GM12878 (cell line): ENCODE data around the gene APCS. TPM values are rescaled to one million over a fixed set of nuclear protein-coding genes. Genes with fewer than 3 reads are reported as not detected.

Experiments
- ATAC-seq: fragments of 200-7000 bp; cut with Tn5 transposase; 3 replicates; pipeline ENCODE4 v1.9.1; 2020; ENCODE audit warnings: mild to moderate bottlenecking, moderate library complexity
- BruUV-seq: library from RNA; stranded (reverse); fragments of 400-500 nt; replicated peaks from 2 replicates; lab custom pipeline; 2021; lab: Mats Ljungman, UMichigan
- CTCF ChIA-PET: fragments of 300-600 bp; sonication (Branson Sonifier 250); formaldehyde crosslinking; extraction: SDS; loops from one replicate; lab custom pipeline; 2021; ENCODE audit warnings: inconsistent platforms; lab: Yijun Ruan, JAX
- POLR2A ChIA-PET: fragments of 350-600 bp; formaldehyde crosslinking; extraction: SDS; loops from one replicate; lab custom pipeline; 2021; ENCODE audit warnings: inconsistent platforms; lab: Charles Lee
- RAD21 ChIA-PET: fragments of 300-600 bp; sonication (Branson Sonifier 250); formaldehyde crosslinking; loops from one replicate; lab custom pipeline; 2023; ENCODE audit warnings: antibody characterized with exemption; ENCODE audit not compliant: unreplicated experiment; lab: Charles Lee
- SMC1A ChIA-PET: fragments of 300-600 bp; sonication (Branson Sonifier 250); formaldehyde crosslinking; loops from one replicate; lab custom pipeline; 2023; ENCODE audit not compliant: unreplicated experiment, uncharacterized antibody; lab: Charles Lee
- DNase-seq: peaks from one replicate; pipeline ENCODE4 v3.0.0-alpha.2; 2011; ENCODE audit warnings: low read depth, low spot score
- FAIRE-seq: peaks from 3 replicates; lab custom pipeline; 2011; peaks lifted over from hg19 to GRCh38; lab: Jason Lieb, UNC
- H2AFZ ChIP-seq: 2 replicates; pipeline ENCODE4 v1.6.0; 2011; ENCODE audit warnings: low read depth, low read length, control low read depth; ENCODE audit not compliant: control insufficient read depth
- H3K27ac ChIP-seq: 2 replicates; pipeline ENCODE4 v1.5.1; 2011; ENCODE audit warnings: control low read depth; ENCODE audit not compliant: control insufficient read depth, insufficient read depth
- H3K27me3 ChIP-seq, 2 experiments: replicated peaks in 1 of 2; 2 replicates each; pipeline versions ENCODE4 v1.6.0 to v1.6.1; 2011; ENCODE audit warnings: low read length in 1 of 2; ENCODE audit not compliant: control insufficient read depth in 2 of 2, insufficient read depth in 2 of 2
- H3K36me3 ChIP-seq, 2 experiments: 2 replicates each; pipeline ENCODE4 v1.5.1; 2011; ENCODE audit warnings: low read length in 1 of 2; ENCODE audit not compliant: control insufficient read depth in 2 of 2, insufficient read depth in 2 of 2
- H3K4me1 ChIP-seq: 2 replicates; pipeline ENCODE4 v1.6.1; 2011; ENCODE audit warnings: mild to moderate bottlenecking, low read length, moderate library complexity, mixed read lengths; ENCODE audit not compliant: control insufficient read depth, insufficient read depth
- H3K4me2 ChIP-seq: 2 replicates; pipeline ENCODE4 v1.6.0; 2011; ENCODE audit warnings: control low read depth; ENCODE audit not compliant: control insufficient read depth, insufficient read depth
- H3K4me3 ChIP-seq: fragments of 200-600 bp; sonication (generic); 2 replicates; pipeline ENCODE4 v1.5.1; 2016
- H3K79me2 ChIP-seq: 2 replicates; pipeline ENCODE4 v1.6.0; 2011; ENCODE audit warnings: low read length; ENCODE audit not compliant: control insufficient read depth, insufficient read depth
- H3K9ac ChIP-seq: 2 replicates; pipeline ENCODE4 v1.8.0; 2011; ENCODE audit warnings: low read length, control low read depth, mixed read lengths; ENCODE audit not compliant: control insufficient read depth, insufficient read depth
- H3K9me3 ChIP-seq: replicated peaks from 3 replicates; pipeline ENCODE4 v1.5.1; 2011; ENCODE audit warnings: mild to moderate bottlenecking, low read length; ENCODE audit not compliant: control insufficient read depth, insufficient read depth
- H4K20me1 ChIP-seq: 2 replicates; pipeline ENCODE4 v1.6.0; 2011; ENCODE audit not compliant: control insufficient read depth, insufficient read depth
- GATAD2B ChIP-seq: fragments of 450-650 bp; conservative IDR thresholded peaks from 2 replicates; pipeline ENCODE4 v1.6.1; 2017; ENCODE audit warnings: low read depth, mild to moderate bottlenecking, moderate library complexity
- KDM1A ChIP-seq: fragments of 200-600 bp; sonication (generic); IDR thresholded peaks from 2 replicates; pipeline ENCODE4 v1.6.1; 2016; ENCODE audit warnings: borderline replicate concordance
- MAX ChIP-seq: IDR thresholded peaks from 2 replicates; pipeline ENCODE4 v1.6.1; 2012; ENCODE audit warnings: low read depth, low read length, improper control_type of control experiment
- MEF2B ChIP-seq: fragments of 450-650 bp; IDR thresholded peaks from 2 replicates; pipeline ENCODE4 v1.6.1; 2018; ENCODE audit warnings: mild to moderate bottlenecking, moderate library complexity; ENCODE audit not compliant: partially characterized antibody, poor library complexity, severe bottlenecking
- MYC ChIP-seq: IDR thresholded peaks from 2 replicates; pipeline ENCODE4 v1.6.1; 2011; ENCODE audit warnings: mild to moderate bottlenecking, low read length, moderate library complexity, inconsistent platforms; ENCODE audit not compliant: insufficient read depth, insufficient replicate concordance, insufficient read length, severe bottlenecking
- NKRF ChIP-seq: fragments of 450-650 bp; conservative IDR thresholded peaks from 2 replicates; pipeline ENCODE4 v1.6.1; 2017; ENCODE audit warnings: mild to moderate bottlenecking, moderate library complexity
- RFX5 ChIP-seq: IDR thresholded peaks from 2 replicates; pipeline ENCODE4 v1.6.1; 2011; ENCODE audit warnings: low read depth, low read length, improper control_type of control experiment
- STAT1 ChIP-seq: fragments of 450-650 bp; conservative IDR thresholded peaks from 2 replicates; pipeline ENCODE4 v1.6.1; 2014; ENCODE audit warnings: antibody characterized with exemption, mild to moderate bottlenecking
- TARDBP ChIP-seq: IDR thresholded peaks from 2 replicates; pipeline ENCODE4 v1.6.1; 2016; ENCODE audit warnings: borderline replicate concordance
- WRNIP1 ChIP-seq: IDR thresholded peaks from 2 replicates; pipeline ENCODE4 v1.6.1; 2011; ENCODE audit warnings: low read depth, low read length, improper control_type of control experiment, borderline replicate concordance
- YBX1 ChIP-seq: fragments of 450-650 bp; IDR thresholded peaks from 2 replicates; pipeline ENCODE4 v1.6.1; 2016; ENCODE audit warnings: antibody characterized with exemption
- ZNF274 ChIP-seq: IDR thresholded peaks from one replicate; pipeline ENCODE4 v1.8.0; 2011; ENCODE audit not compliant: insufficient read length, insufficient read depth
- ZNF592 ChIP-seq: fragments of 450-650 bp; IDR thresholded peaks from 2 replicates; pipeline ENCODE4 v1.6.1; 2017; ENCODE audit warnings: mild to moderate bottlenecking, moderate library complexity
- WGBS: methylation state at CpG from one replicate; pipeline ENCODE4 v1.1.6; 2016; ENCODE audit warnings: low lambda C conversion rate; ENCODE audit not compliant: insufficient replicate concordance, insufficient coverage; ENCODE audit errors: missing lambda C conversion rate; 5-methylcytosine and 5-hydroxymethylcytosine counted together
- in situ Hi-C: fragments of 300-500 bp; cut with MboI; formaldehyde crosslinking; loops from 9 replicates; pipeline ENCODE4 v1.14.3; 2018; ENCODE audit warnings: mixed read lengths
- intact Hi-C: fragments of 100-400 bp; cut with micrococcal nuclease; formaldehyde crosslinking; loops from one replicate; pipeline ENCODE4 v1.14.2; 2022; ENCODE audit not compliant: unreplicated experiment
- polyA plus RNA-seq, 11 experiments: library from polyadenylated mRNA; depleted of rRNA in 4 of 11; unstranded in 6 of 11; stranded (reverse) in 5 of 11; fragments of >200 nt; fragmentation: Nextera tagmentation in 4 of 11; fragmentation: Illumina TruSeq in 1 of 11; extraction: Ambion mirVana in 4 of 11; extraction: Trizol in 1 of 11; gene quantifications; 1 replicate in 1 of 11; 2 replicates in 10 of 11; pipeline versions ENCODE4 v1.2.1 to v1.2.3, GENCODE V29; 2011 to 2016; ENCODE audit warnings: inconsistent platforms in 2 of 11, missing spikeins in 2 of 11, low read depth in 1 of 11
- total RNA-seq, 4 experiments: library from RNA; depleted of rRNA in 3 of 4; stranded (reverse); fragments of >200 nt in 3 of 4; fragmentation: Illumina TruSeq in 1 of 4; extraction: Trizol in 1 of 4; gene quantifications; 2 replicates each; pipeline versions ENCODE4 v1.2.1 to v1.2.3, GENCODE V29; 2013 to 2021

Gene APCS
- total and polyA plus RNA-seq, 10 of the 15 experiments (the other 5 are each of a cell fraction or from before 2014, with no cell fraction given), result 0.23 TPM; not detected in 9

GRCh38 chr1:159548126-159548525 is 39.5 kb upstream of the APCS start:
- H3K4me2 ChIP-seq, result no peak overlapping the region
- intact Hi-C loops (no loop called here), in situ Hi-C loops (no loop called here)
- no peaks in the 10 kb centered on the region for H3K9me3 ChIP-seq
- H3K27ac ChIP-seq, result no peak overlapping the region
- H3K36me3 ChIP-seq, result no peaks in the 10 kb centered on the region
- no peaks in the 10 kb centered on the region for H3K4me1 ChIP-seq
- ChIA-PET CTCF (interaction anchor here (0.9 kb wide), 1 partner anchor 459 kb away, joined by 3 read pairs; no protein-coding TSS in a partner anchor), SMC1A (no interaction called here), RAD21 (no interaction called here), POLR2A (no interaction called here)
- no peak for TF ChIP-seq TARDBP
- no peak for TF ChIP-seq ZNF274
- no peak for TF ChIP-seq MEF2B
- no peak for TF ChIP-seq NKRF
- TF ChIP-seq STAT1, result no peak
- no peak overlapping the region for H3K9ac ChIP-seq
- H4K20me1 ChIP-seq, result no peaks in the 10 kb centered on the region
- 3% methylated on average over 2 of the region's 2 CpGs for WGBS
- ATAC-seq (no peak), DNase-seq (no peak), FAIRE-seq (no peak)
- no peak overlapping the region for H2AFZ ChIP-seq
- H3K4me3 ChIP-seq, result no peak overlapping the region
- no peaks in the 10 kb centered on the region for H3K27me3 ChIP-seq
- H3K79me2 ChIP-seq, result no peaks in the 10 kb centered on the region
- BruUV-seq, result no TSS peak

DNA sequence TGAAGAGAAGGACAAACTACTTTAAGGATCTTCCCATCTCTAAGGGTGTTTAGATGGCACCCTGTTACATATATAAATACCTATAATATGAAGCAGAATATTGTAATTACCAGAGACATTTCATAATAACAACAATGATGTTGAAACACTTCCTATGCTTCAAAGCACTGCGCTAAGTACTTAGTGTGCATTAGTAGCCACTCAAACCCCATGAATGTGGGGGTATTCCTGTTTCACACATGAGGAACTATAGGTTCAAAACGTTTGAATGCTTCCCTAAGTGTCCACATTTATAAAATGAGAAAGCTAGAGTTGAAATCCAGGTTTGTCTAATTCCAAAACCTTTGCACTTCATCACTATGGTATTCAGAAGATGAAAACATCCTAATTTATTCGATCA is 33.4 kb upstream of the APCS start:
- H3K4me3 ChIP-seq, result no peak overlapping the region
- H3K27me3 ChIP-seq, result no peaks in the 10 kb centered on the region
- POLR2A ChIA-PET, result no interaction called here
- BruUV-seq, result no TSS peak
- no peaks in the 10 kb centered on the region for H3K36me3 ChIP-seq
- CTCF ChIA-PET, result no interaction called here
- intact Hi-C loops (no loop called here), in situ Hi-C loops (no loop called here)
- no peaks in the 10 kb centered on the region for H3K4me1 ChIP-seq
- no peaks in the 10 kb centered on the region for H3K79me2 ChIP-seq
- H4K20me1 ChIP-seq, result no peaks in the 10 kb centered on the region
- DNase-seq (no peak), ATAC-seq (no peak), FAIRE-seq (no peak)
- RAD21 ChIA-PET, result no interaction called here
- no peak overlapping the region for H3K27ac ChIP-seq
- no peak overlapping the region for H3K4me2 ChIP-seq
- SMC1A ChIA-PET, result no interaction called here
- H3K9ac ChIP-seq, result no peak overlapping the region
- 18% methylated on average over 3 of the region's 3 CpGs for WGBS
- no peaks in the 10 kb centered on the region for H3K9me3 ChIP-seq
- H2AFZ ChIP-seq, result no peak overlapping the region
- TF ChIP-seq WRNIP1 (no peak), MAX (no peak), ZNF592 (no peak), KDM1A (no peak), MYC (no peak), YBX1 (no peak), GATAD2B (no peak), RFX5 (no peak)
